T-helper 2 cell treated with Interferon-gamma antibody and Interleukin-4, amounts not matched to agents 100 ng/mL and 5 ng/mL, for 36 hours (primary cell): Measurements from ENCODE around the gene GPI. TPM values are rescaled to one million over a fixed set of nuclear protein-coding genes. Genes with fewer than 3 reads are reported as not detected.

Source experiments
- intact Hi-C: fragments of 100-400 bp; cut with micrococcal nuclease; formaldehyde crosslinking; loops from one replicate; pipeline ENCODE4 v1.15.1; 2023
- total RNA-seq: library from RNA; stranded (reverse); gene quantifications from 2 replicates; pipeline ENCODE4 v1.2.3, GENCODE V29; 2022

Gene GPI
- total RNA-seq, 1 donor from 2014 or later = 624 TPM

DNA sequence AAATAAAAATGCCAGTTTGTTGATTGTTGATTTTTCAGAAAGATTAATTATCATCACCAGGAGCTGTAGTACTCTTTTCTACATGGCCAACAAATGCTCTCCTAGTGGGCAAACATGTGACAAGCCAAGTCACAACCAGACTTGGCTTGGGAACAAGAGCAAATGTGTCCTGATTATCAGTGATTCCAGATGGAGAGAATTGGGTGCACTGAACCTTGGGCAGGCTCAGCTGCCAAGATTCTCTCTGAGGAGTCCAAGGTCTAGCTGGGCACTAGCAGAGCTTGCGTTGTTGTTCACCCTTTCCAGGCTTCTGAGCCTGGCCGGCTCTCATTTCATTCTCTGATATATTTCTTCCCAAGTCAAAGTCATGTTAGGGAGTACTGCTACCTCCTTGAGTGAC lies 27.3 kb upstream of the GPI start:
- intact Hi-C loops = loop anchor here (5.0 kb wide), 1 partner anchor 85 kb away; the partner anchor contains the start of gene GARRE1

DNA sequence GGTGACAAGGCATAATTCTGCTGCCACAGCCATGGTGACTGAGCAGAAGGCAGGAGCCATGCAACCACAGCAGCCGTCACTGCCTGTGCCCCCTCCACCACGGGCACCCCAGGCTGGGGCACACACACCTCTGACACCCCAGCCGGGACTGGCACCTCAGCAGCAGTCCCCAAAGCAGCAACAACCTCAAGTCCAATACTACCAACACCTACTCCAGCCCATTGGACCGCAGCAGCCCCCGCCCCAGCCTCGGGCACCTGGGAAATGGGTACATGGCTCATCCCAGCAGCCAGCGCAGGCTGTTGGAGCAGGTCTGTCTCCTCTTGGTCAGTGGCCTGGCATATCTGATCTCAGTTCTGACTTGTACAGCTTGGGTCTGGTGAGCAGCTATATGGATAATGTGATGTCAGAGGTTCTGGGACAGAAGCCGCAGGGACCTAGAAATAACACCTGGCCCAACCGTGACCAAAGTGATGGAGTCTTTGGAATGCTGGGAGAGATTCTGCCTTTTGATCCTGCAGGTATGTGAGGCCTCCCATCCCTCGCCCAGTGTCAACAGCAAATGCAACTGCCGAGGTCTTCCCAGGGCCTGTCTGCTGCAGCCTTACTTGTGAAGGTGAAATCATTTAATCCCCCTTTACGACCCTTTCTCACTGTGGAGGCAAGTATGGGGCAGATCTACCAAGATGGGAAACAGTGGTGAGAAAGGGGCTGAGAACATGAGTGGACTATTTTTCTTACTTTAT lies 22.9 kb upstream of the GPI start:
- intact Hi-C loops = no loop called here

DNA sequence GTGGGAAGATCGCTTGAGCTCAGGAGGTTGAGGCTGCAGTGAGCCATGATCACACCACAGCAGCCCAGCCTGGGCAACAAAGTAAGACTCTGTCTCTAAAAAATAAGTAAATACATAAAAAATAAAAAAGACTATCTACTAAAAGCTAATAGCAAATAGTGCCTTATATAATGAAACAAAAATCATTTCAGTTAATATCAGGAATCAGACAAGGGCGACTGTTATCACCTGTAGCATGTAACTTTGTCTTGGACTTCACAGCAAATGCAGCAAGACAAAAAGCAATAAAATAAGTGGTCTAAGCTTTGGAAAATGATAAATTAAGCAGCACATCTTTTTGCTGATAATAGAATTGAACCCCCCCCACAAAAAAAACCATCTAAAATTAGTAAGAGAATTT lies 21.2 kb upstream of the GPI start:
- intact Hi-C loops = no loop called here

DNA sequence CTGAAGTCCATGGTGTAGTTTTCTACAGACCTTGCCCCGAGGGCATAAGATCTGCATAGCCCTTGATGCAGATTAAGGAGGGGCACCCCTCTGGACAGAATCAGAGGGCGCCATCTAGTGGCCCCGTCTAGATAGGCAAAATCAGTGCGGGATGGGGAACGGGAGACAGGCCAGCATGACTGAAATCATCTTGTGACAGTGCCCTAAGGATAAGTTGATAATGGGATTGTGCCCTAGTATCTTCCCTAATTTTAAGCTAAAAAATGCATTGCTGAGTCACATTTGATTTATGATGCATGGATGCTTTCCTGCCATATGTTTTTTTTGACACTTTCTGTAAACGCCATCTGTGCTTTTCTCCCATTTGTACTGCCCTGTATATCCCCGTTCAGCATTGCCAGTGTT lies 19.0 kb upstream of the GPI start:
- intact Hi-C loops = no loop called here

DNA sequence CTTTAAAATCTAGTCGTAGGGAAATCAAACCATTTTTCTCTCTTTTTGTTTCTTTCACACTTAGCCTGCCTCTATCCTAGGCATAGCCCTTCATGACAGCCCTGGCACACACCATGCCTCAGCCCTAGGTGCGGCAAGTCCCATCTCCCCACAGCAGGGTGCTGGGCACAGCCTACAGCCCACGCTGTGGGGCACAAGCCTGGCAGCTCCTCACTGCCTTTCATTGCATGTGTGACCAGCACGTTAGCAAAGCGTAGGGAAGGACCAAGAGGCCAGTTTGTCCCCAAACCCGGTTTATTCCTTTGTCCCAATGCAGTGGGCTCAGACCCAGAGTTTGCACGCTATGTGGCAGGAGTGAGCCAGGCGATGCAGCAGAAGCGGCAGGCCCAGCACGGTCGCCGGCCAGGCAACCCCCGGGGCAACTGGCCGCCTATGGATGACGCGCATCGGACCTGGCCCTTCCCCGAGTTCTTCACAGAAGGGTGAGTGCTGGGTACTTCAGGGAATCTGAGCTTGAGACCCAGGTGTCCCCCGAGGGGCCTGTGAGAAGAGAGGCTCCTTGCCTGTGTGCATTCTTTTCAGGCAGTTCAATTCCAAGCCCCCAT lies 17.3 kb upstream of the GPI start:
- intact Hi-C loops = no loop called here

DNA sequence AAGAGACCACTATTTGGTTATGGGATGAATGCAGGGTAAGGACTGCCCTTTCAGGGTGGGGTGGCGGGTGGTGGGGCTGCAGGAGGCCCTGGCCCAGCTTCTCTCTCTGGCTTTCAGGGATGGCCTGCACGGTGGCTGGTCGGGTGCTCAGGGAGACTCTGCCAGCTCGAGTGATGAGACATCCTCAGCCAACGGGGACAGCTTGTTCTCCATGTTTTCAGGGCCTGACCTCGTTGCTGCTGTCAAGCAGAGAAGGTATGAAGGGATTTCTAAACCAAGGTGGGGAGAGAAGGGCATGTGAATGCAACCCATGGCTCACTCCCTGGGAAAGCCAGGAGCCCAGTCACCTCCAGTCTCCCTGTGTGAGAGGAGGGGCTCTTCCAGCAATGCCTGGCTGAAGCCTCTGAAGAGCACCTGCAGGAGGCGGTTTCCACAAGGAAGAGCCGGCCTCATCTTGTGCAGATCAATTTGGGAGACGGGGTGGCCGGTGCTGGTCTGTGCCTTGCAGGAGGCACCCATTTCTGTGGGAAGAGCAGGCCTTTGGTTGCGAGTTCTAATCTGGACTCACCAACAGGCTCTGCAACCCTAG lies 16.0 kb upstream of the GPI start:
- intact Hi-C loops = no loop called here

DNA sequence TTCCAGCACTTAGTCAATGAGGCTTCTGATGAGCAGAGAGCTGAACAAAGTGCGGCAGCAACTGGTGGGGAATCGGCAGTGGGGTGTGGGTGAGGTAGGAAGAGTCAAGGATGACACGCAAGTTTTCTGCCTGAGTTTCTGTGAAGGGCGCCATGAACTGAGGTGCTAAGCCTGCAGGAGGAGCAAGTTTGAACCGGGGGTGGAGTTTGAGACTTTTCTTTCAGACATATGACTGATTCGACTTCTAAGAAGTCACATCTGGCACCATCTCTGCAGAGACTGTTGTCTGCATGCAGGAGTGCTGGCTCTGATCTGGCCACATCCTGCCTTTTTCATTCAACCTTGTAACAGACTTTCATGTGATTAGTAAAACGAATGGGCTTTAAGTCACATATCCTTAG lies 14.8 kb upstream of the GPI start:
- intact Hi-C loops = loop anchor here (1.0 to 5.0 kb wide), 4 partner anchors 9 to 177 kb away; partner anchors contain the start of genes GPI and LSM14A

DNA sequence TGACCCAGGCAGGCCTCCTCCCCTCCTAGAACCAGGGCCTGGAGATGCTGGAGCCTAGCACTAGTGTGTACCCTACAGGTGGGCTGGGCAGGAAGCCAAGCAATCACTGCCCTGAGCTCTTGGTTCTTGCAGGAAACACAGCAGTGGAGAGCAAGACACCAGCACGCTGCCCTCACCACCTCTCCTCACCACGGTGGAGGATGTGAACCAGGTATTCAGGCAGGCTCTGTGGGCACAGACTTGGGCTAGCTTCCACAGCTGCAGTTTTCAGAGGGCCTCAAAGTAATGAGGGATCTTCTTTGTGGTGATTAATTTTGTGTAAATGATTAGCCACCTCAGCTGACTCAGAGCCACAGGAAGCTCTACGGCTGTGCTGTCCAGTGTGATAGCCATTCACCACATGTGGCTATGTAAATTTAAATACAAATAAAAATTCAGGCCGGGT lies 13.6 kb upstream of the GPI start:
- intact Hi-C loops = loop anchor here (2.0 to 5.0 kb wide), 2 partner anchors 79 to 179 kb away; partner anchors contain the start of gene LSM14A

DNA sequence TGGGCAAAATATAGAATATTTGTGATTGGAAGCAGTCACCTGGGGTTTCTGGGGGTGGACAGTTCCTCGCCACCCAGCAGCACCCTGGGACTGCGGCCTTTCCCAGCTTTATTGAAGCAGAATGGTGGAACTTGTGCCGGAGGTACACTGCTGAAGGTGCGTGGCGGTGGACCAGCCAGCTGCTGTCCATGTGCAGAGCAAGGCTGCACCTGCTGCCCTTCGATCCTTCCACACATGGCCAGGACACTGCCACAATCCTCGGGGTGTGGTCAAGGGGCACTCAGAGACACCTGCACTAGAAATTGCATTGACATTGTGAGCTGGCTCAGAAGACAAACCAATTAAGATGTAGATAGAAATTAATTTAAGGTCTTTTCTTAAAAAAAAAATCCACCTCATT lies 11.4 kb upstream of the GPI start:
- intact Hi-C loops = loop anchor here (5.0 kb wide), 1 partner anchor 81 kb away; no protein-coding TSS in a partner anchor

DNA sequence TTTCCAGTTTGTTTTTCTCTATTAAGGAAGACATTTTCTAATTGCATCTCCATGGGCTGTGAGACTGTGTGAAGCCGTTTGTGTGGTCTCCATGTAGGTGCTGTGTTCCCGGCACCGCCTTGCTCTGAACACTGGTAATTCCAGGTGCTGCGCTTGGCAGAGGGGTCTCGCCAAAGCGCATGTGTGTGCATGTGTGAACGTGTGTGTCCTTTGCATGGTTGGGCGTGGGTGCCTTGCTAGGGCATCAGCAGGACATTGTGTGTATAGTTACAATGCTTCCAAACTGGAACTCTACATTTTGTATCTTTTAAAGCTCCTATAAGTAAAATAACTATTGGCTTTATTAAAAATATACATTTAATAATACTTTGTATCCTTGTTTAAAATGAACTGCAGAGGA lies 9.8 kb upstream of the GPI start:
- intact Hi-C loops = no loop called here

DNA sequence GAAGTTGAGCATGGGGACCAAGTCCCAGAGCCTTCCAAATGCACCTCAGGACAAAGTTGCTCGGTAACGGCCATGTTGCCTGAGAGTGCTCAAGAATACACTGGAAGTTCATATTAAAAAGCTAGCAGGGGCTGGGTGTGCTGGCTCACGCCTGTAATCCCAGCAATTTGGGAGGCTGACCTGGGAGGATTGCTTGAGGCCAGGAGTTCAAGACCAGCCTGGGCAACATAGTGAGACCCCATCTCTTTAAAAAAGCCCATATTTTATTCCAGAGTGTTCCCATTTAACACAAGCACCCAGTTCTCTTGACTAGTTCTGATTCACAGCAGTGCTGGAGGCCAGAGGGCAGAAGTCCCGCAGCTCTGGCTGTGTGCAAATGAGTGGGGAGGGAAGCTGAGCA lies 8.1 kb upstream of the GPI start:
- intact Hi-C loops = no loop called here

DNA sequence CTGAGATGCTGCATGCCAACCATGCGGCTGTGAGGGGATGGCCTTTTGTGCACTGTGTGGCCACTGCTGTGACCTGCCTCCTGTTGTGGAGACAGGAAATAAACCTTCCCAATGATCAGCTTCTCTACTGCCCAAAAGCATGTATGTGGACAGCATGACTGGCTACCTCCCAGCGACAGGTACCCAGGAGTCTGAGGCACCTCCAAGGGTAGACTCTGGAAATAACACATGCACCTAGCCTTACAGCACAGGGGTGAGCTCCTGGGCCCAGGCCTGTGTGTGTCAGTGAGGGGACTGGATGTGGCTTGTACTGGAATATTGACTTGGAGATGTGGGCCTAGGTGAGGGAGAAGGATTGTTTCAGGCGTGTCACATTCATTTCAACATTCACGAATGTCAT lies 7.6 kb upstream of the GPI start:
- intact Hi-C loops = no loop called here

DNA sequence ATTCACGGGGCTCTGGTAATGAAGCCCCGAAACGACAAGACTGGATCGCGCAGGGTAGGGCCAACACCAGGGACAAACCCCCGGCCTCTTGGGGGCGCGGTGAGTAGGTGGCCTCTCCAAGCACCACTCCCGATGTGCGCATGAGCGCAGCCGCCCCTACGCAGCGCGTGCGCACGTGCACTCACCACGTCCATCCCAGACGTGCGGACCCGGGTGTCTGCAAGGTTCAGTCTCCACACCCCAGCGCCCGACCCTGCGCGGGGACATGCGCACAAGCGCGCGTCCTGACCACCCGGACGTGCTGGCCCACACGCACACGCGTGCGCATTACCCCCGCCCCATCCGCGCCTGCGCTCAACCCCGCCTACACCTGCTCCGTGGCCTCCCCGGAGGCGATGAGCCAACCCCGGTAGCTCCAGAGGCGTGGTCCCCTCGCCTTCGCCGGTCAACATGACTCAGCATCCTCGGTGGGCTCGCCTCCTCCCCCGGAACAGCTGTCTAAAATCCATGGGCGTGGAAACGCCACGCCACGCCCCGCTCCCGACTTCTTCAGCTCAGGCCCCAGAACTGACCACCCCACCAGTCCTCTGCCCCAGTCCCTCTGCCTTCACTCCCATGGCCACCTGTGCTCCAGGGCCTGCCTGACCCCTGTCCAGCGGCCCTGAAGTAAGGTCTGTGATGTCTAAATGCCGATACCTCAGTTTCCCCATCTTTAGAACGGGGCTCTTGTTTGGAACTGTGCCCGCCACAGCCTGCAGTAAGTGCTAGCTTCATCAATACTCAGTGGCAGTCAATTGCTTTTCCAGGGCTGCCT lies 5.6 kb upstream of the GPI start:
- intact Hi-C loops = loop anchor here (1.0 to 2.0 kb wide), 2 partner anchors 9 to 187 kb away; partner anchors contain the start of gene LSM14A

DNA sequence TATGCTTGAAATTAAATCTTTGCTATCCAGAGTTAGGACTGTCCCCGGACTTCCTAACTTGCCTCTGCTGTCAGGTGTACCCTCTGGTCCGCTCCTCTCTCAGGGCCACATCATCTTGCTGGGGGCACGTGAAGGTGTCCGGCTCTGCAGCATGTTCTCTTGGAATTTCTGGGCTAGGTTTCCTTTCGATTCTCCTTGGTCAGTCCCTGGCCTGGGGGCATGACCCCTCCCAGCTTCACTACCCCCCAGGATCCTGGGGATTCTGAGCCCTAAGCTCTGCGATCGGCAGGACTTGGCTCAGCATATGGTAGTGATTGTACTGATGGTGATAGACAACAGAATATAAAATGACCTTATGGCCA lies 5.1 kb upstream of the GPI start:
- intact Hi-C loops = loop anchor here (1.0 to 2.0 kb wide), 2 partner anchors 10 to 187 kb away; partner anchors contain the start of gene LSM14A

DNA sequence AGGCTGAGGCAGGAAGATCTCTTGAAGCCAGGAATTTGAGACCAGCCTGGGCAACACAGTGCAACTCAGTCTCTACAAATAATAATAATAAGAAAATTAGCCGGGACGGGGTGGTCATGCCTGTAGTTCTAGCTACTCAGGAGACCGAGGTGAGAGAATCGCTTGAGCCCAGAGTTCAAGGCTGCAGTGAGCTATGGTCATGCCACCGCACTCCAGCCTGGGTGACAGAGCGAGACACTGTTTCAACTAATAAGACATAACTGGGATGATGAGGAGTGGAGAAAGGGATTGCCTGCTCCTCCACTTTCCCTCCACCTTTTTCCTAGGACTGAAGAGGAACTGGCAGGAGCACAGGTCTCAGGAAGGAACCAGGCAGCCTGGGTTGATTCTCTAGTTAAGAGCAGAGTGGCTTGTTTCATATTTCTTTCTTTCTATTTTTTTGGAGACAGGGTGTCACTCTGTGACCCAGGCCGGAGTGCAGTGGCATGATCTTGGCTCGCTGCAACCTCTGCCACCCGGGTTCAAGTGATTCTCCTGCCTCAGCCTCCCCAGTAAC lies 4.6 kb upstream of the GPI start:
- intact Hi-C loops = no loop called here

DNA sequence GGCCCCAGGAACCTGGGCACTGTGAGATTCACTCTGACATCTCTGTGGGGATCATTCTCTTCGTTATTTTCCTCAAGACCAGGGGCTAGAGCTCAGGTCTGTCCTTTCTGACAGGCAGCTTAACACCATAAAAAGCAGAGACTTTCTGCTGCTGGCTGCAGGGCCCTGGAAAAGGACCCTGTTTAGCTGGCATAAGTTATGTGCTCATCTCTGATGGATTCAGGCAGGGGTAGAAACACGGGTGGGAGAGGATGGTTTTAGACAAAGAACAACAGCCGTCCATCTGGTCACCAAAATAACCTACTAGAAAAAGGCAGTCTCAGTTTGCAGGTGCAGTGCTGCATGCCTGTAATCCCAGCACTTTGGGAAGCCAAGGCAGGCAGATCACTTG lies 2.3 kb upstream of the GPI start:
- intact Hi-C loops = no loop called here

DNA sequence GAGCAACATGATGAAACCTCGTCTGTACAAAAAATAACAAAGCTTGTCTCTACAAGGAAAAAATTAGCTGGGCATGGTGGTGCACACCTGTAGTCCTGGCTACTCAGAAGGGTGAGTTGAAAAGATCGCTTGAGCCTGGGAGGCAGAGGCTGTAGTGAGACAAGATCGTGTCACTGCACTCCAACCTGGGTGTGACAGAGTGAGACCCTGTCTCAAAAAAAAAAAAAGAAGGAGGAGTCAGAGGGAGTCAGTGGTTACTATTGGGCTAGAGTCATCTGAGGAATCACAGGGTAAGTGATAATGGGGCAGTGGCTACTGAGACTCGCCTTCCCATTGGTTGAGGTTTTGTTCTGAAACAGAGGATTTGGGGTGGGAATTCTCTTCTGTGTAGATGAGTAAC lies 1.9 kb upstream of the GPI start:
- intact Hi-C loops = no loop called here

DNA sequence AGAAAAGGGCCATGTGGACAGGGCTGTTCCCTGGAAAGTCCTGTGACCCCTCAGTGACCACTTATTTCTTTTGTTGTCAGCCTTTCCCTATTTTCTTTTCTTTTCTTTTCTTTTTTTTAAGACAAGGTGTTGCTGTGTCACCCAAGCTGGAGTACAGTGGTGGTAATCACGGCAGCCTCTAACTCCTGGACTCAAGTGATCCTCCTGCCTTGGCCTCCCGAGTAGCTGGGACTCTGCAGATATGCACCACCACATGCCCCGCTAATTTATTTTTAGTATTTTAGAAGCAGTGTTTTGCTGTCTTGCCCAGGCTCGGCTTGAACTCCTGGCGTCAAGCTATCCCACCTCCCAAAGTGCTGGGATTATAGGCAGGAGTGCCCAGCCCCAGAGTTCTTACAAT lies 1.1 kb upstream of the GPI start:
- intact Hi-C loops = no loop called here

DNA sequence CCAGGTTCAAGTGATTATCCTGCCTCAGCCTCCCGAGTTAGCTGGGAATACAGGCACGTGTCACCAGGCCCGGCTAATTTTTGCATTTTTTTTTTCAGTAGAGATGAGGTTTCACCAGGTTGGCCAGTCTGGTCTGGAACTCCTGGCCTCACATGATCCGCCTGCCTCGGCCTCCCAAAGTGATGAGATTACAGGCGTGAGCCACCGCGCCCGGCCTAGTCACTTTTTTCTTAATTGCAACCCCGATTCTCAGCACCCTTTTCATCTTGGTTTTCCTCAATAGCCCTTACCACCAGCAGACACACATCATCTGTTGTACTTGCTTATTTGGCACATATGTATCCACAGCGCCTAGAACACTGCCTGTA lies 550 bp upstream of the GPI start:
- intact Hi-C loops = no loop called here

DNA sequence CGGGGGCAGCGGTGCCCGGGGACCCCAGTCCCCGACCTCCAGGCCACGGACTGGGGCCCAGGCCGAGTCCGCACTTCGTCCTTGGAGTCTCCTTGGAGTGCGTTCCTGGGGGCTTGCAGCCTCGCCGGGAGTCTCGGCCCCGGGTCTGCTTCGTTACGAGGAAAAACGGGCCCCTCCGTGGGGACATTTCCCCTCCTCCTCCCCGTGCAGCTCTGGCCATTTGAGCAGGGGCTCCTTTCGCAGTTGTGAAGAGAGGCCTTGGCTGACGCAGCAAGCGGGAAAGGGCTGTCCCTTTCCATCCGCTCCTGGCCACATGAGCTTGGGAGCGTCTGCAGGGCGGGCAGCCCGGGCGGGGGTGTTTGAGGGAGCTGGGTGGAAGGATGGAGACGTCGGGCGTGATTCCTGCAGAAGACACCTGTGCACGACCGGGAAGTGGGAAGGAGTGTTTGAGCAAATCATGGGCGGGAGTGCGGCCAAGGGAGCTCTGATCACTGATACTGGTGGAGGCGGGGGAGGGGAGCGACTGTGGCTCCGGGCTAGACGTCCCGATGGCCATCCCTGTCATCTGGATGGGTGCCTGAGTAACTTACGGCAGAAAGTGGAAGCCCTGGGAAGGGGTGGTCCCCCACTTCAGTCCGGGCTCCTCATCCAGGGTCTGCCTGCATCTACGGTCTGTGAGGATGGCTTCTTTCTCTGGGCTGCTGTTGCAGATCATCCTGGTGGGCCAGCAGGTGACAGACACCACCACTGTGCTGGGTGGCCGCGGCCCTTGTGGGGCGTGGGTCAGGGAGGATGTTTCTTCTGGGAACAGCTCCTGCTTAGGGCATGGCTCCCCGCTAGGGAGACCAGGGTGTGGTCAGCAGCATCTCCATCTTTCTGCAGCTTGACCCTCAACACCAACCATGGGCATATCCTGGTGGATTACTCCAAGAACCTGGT lies 736 bp downstream of the GPI start:
- intact Hi-C loops = loop anchor here (1.0 kb wide), 2 partner anchors 15 to 63 kb away; partner anchors contain the start of gene UBA2
